Measurements from ENCODE around the gene NOS2.
"Not testable (repeated sequence)": the region's sequence is repeated elsewhere in the genome, so short reads cannot be mapped to it uniquely, and the experiment has no call there.

- not testable (repeated sequence) for TF ChIP-seq CTCF (optimal IDR thresholded peaks at IDR 0.05 in 1 of 3, IDR thresholded peaks at IDR 0.05 in 1 of 3, conservative IDR thresholded peaks at IDR 0.05 in 1 of 3; ENCODE audit: extremely low read depth in 1 of 3, insufficient read depth in 2 of 3, low read length in 3 of 3); EZH2 (IDR thresholded peaks at IDR 0.05; ENCODE audit: low read length)
These were observed 21.8 kb upstream of the NOS2 start for GRCh38 chr17:27822108-27822507.
